Thymus (tissue), 11 donors: ENCODE results near the gene SPDEF. TPM values are rescaled to one million over a fixed set of nuclear protein-coding genes. Genes with fewer than 3 reads are reported as not detected.

Source experiments
- DNase-seq, 9 donors: peaks; one replicate each; pipeline ENCODE4 v3.0.0-alpha.2; 2013; ENCODE audit warnings: low spot score in 9 of 9, low read depth in 6 of 9, missing footprints in 1 of 9
- H3K27ac ChIP-seq, 2 donors: one replicate each; pipeline ENCODE4 v1.5.1; 2013; ENCODE audit warnings: control low read depth in 1 of 2, low read depth in 1 of 2, low read length in 1 of 2, mild to moderate bottlenecking in 1 of 2, moderate library complexity in 1 of 2
- H3K27me3 ChIP-seq, 2 donors: one replicate each; pipeline ENCODE4 v1.5.1; 2013; ENCODE audit warnings: low read length in 1 of 2; ENCODE audit not compliant: control insufficient read depth in 2 of 2, insufficient read depth in 1 of 2
- H3K36me3 ChIP-seq, 2 donors: one replicate each; pipeline ENCODE4 v1.5.1; 2013; ENCODE audit warnings: low read length in 1 of 2, mild to moderate bottlenecking in 1 of 2, moderate library complexity in 1 of 2; ENCODE audit not compliant: control insufficient read depth in 2 of 2, insufficient read depth in 2 of 2
- H3K4me1 ChIP-seq, 2 donors: one replicate each; pipeline ENCODE4 v1.5.1; 2013; ENCODE audit warnings: low read length in 2 of 2; ENCODE audit not compliant: control insufficient read depth in 2 of 2, insufficient read depth in 2 of 2
- H3K4me3 ChIP-seq, 2 donors: one replicate each; pipeline ENCODE4 v1.5.1; 2013; ENCODE audit warnings: low read length in 2 of 2, control low read depth in 1 of 2, mild to moderate bottlenecking in 1 of 2
- H3K9me3 ChIP-seq, 2 donors: one replicate each; pipeline ENCODE4 v1.5.1; 2013; ENCODE audit warnings: low read length in 1 of 2, mild to moderate bottlenecking in 1 of 2; ENCODE audit not compliant: control insufficient read depth in 2 of 2, insufficient read depth in 1 of 2
- WGBS: extraction: QIAGEN DNeasy Blood & Tissue Kit; methylation state at CpG from one replicate; pipeline ENCODE4 v1.1.7; 2013; 5-methylcytosine and 5-hydroxymethylcytosine counted together
- polyA plus RNA-seq: library from polyadenylated mRNA; stranded (reverse); fragments of 200-250 nt; gene quantifications from one replicate; pipeline ENCODE4 v1.2.3, GENCODE V29; 2013
- total RNA-seq: library from RNA; stranded (reverse); fragments of 120-200 nt; gene quantifications from one replicate; pipeline ENCODE4 v1.2.4, GENCODE V29; 2013
- donor health status: healthy.

SPDEF gene
- total and polyA plus RNA-seq, 2 donors, result 0.14 to 0.55 TPM

GRCh38 chr6:34536959-34537848 is 18.9 kb downstream of the SPDEF start:
- peaks cover 0 to under 1% of the 10 kb centered on the region in 2 donors for H3K9me3 ChIP-seq
- H3K36me3 ChIP-seq, result no peaks in the 10 kb centered on the region
- no peaks in the 10 kb centered on the region for H3K4me1 ChIP-seq
- H3K27me3 ChIP-seq, result no peaks in the 10 kb centered on the region
- H3K4me3 ChIP-seq, result no peak overlapping the region
- no peak for DNase-seq
- WGBS, result 96% methylated on average over 15 of the region's 15 CpGs
- H3K27ac ChIP-seq, result no peak overlapping the region

DNA sequence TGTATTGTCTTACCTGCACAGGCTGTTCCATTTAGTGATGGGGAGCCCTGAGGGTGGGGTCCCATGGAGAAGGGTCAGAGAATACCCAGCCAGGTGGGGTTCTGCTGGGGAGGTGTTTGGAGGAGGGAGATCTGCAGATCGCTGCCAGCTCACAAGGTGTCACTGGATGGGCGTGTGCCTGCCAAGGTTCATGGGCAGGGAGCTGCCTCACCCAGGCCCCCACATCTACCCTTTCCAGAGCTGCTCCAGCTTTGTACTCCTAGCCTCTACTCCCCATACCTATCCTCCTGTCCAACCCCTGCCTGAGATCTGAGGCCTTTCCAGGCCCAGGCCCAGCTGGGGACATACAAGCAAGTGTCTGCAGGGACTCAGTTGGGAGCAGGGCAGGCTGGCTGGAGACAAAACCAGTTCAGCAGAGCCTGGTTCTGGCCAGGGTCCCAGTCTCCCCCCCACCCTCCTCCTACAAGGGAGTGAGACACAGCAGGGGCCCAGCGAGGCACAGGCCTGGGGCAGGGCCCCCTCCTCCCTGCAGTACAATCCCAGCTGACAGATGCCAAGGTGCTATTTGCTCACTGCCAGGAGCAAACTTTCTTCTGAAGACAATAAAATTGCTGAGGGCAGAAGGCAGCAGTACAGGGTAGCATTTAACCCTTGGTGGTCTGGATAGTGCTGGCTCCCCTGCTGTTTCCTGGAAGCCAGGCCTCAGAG is 19.7 kb downstream of the SPDEF start:
- 98% methylated on average over 3 of the region's 3 CpGs for WGBS
- Histone ChIP-seq H3K27ac (no peak overlapping the region), H3K4me1 (no peaks in the 10 kb centered on the region), H3K9me3 (peaks cover 0 to 4% of the 10 kb centered on the region in 2 donors), H3K27me3 (no peaks in the 10 kb centered on the region), H3K36me3 (no peaks in the 10 kb centered on the region), H3K4me3 (no peak overlapping the region)
- DNase-seq, result no peak

DNA sequence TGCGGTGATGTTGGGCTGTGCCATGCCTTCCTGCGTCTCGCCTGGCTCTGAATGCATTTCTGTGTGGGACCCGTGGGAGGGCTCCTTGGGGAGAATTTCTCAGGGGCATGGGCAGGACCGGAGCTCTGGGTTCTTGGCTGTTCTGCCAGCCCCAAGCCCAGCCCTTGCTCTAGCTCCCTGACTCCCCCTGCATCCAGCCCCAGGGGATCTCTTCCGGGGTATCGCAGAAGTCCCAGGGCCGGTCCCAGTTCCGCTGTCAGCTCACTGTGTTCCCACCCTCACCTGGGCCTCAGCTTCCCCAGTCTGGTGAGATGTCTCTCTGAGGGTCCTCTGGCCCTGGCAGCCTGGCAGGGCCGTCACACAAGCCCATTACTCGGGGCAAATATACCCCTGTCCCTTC is 20.5 kb downstream of the SPDEF start:
- no peaks in the 10 kb centered on the region for H3K36me3 ChIP-seq
- peaks cover 0 to 4% of the 10 kb centered on the region in 2 donors for H3K9me3 ChIP-seq
- WGBS, result 95% methylated on average over 11 of the region's 11 CpGs
- peaks cover 0 to 2% of the 10 kb centered on the region in 2 donors for H3K4me1 ChIP-seq
- H3K27ac ChIP-seq, result no peak overlapping the region
- no peak for DNase-seq
- H3K4me3 ChIP-seq, result no peak overlapping the region
- no peaks in the 10 kb centered on the region for H3K27me3 ChIP-seq

- no peak overlapping the region for H3K27ac ChIP-seq
- no peaks in the 10 kb centered on the region for H3K27me3 ChIP-seq
- H3K36me3 ChIP-seq, result no peaks in the 10 kb centered on the region
- no peak overlapping the region for H3K4me3 ChIP-seq
- DNase-seq, result no peak
- peaks cover 0 to 2% of the 10 kb centered on the region in 2 donors for H3K4me1 ChIP-seq
- WGBS, result 97% methylated on average over 6 of the region's 6 CpGs
- H3K9me3 ChIP-seq, result peaks cover 0 to 4% of the 10 kb centered on the region in 2 donors
These were observed 20.9 kb downstream of the SPDEF start for GRCh38 chr6:34535199-34535598.

GRCh38 chr6:34534656-34535055 is 21.5 kb downstream of the SPDEF start:
- no peak overlapping the region for H3K4me3 ChIP-seq
- H3K36me3 ChIP-seq, result no peaks in the 10 kb centered on the region
- WGBS, result 95% methylated on average over 16 of the region's 16 CpGs
- H3K9me3 ChIP-seq, result peaks cover 0 to 4% of the 10 kb centered on the region in 2 donors
- peaks cover 0 to 2% of the 10 kb centered on the region in 2 donors for H3K4me1 ChIP-seq
- peaks cover 0 to 2% of the 10 kb centered on the region in 2 donors for H3K27me3 ChIP-seq
- H3K27ac ChIP-seq, result no peak overlapping the region
- no peak for DNase-seq

DNA sequence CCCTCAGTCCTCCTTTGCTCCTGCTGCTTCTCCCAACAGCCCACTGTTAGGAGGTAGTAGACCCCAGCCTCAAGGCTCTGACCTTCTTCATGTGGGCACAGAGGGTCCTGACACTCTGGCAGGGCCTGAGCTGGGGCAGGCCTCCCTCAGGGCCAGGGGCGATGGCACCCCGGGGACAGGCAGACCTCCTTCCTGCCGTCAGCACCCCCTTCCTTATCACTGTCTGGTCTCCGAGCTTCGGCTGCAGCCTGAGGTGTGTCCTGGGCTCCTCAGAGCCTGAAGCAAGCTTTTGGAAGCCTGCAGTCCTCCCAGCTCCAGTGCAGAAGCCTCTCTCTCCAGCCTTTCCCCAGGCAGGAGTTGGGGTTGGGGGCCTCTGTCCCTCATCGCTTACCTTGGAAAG is 22.0 kb downstream of the SPDEF start:
- Histone ChIP-seq H3K4me3 (no peak overlapping the region), H3K27me3 (peaks cover 0 to 2% of the 10 kb centered on the region in 2 donors), H3K36me3 (no peaks in the 10 kb centered on the region), H3K27ac (no peak overlapping the region), H3K9me3 (peaks cover 0 to 4% of the 10 kb centered on the region in 2 donors), H3K4me1 (peaks cover 0 to 2% of the 10 kb centered on the region in 2 donors)
- DNase-seq, result no peak
- 96% methylated on average over 6 of the region's 6 CpGs for WGBS

DNA sequence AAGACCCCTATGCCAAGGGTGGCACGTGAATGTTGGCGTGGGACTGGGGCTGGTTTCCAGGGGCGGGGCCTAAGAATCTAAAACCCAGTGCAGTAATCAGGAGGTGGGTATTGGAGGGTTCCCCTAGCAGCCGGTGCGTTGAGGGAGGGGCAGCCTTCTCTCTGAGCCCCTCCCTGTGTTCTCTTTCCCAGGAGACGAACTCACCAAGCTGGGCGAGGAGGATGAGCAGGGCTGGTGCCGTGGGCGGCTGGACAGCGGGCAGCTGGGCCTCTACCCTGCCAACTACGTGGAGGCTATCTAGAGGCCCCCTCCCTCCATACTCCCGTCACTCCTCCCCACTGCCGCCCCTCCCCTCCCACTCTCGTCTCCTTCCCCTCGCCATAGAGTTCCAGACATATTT is 23.9 kb downstream of the SPDEF start:
- Histone ChIP-seq H3K27me3 (peaks cover 0 to 2% of the 10 kb centered on the region in 2 donors), H3K9me3 (peaks cover 0 to 4% of the 10 kb centered on the region in 2 donors), H3K27ac (no peak overlapping the region), H3K4me3 (no peak overlapping the region), H3K36me3 (no peaks in the 10 kb centered on the region), H3K4me1 (peaks cover 0 to 7% of the 10 kb centered on the region in 2 donors)
- 97% methylated on average over 15 of the region's 15 CpGs for WGBS
- no peak for DNase-seq

- Histone ChIP-seq H3K4me1 (peaks cover under 1 to 8% of the 10 kb centered on the region in 2 donors), H3K9me3 (peaks cover 0 to 4% of the 10 kb centered on the region in 2 donors), H3K36me3 (no peaks in the 10 kb centered on the region), H3K27ac (no peak overlapping the region), H3K4me3 (peak overlapping the region in 1 of 2 donors; percentile 30), H3K27me3 (peaks cover 0 to 2% of the 10 kb centered on the region in 2 donors)
- peak in 3 of 9 donors; percentile 58 to 92 (median 69) for DNase-seq
- WGBS, result 96% methylated on average over 29 of the region's 29 CpGs
These were observed 24.4 kb downstream of the SPDEF start for GRCh38 chr6:34531580-34532201.
